22Rv1 (cell line): ENCODE results near the gene LCN10.

Source experiments
- H3K27ac ChIP-seq: fragments of 450-650 bp; 2 replicates; pipeline ENCODE4 v1.5.1; 2017
- CTCF ChIP-seq: fragments of 450-650 bp; IDR thresholded peaks from 2 replicates; pipeline ENCODE4 v1.5.1; 2017; ENCODE audit warnings: mild to moderate bottlenecking
- ZFX ChIP-seq: fragments of 450-650 bp; IDR thresholded peaks from 2 replicates; pipeline ENCODE4 v1.6.1; 2017; ENCODE audit warnings: antibody characterized with exemption, borderline replicate concordance

LCN10 gene

GRCh38 chr9:136745389-136746154 is 2.8 kb upstream of the LCN10 start:
- no peak overlapping the region for H3K27ac ChIP-seq
- TF ChIP-seq ZFX = no peak
- no peak for TF ChIP-seq CTCF

- no peak for TF ChIP-seq CTCF
- no peak for TF ChIP-seq ZFX
- H3K27ac ChIP-seq = no peak overlapping the region
Measured at GRCh38 chr9:136744773-136745172, 2.0 kb upstream of the LCN10 start.

GRCh38 chr9:136743639-136744211 is 985 bp upstream of the LCN10 start:
- no peak overlapping the region for H3K27ac ChIP-seq
- TF ChIP-seq ZFX = no peak
- no peak for TF ChIP-seq CTCF

- TF ChIP-seq CTCF (no peak), ZFX (no peak)
- H3K27ac ChIP-seq = no peak overlapping the region
Measured at GRCh38 chr9:136741883-136742571, 713 bp downstream of the LCN10 start.

- TF ChIP-seq ZFX = no peak
- TF ChIP-seq CTCF = no peak
- H3K27ac ChIP-seq = no peak overlapping the region
Measured at GRCh38 chr9:136740971-136741882, 1.5 kb downstream of the LCN10 start.

GRCh38 chr9:136740491-136740890 is 2.2 kb downstream of the LCN10 start:
- TF ChIP-seq ZFX (no peak), CTCF (no peak)
- H3K27ac ChIP-seq = no peak overlapping the region
